ENCODE measurements around the gene ABCF3.

DNA sequence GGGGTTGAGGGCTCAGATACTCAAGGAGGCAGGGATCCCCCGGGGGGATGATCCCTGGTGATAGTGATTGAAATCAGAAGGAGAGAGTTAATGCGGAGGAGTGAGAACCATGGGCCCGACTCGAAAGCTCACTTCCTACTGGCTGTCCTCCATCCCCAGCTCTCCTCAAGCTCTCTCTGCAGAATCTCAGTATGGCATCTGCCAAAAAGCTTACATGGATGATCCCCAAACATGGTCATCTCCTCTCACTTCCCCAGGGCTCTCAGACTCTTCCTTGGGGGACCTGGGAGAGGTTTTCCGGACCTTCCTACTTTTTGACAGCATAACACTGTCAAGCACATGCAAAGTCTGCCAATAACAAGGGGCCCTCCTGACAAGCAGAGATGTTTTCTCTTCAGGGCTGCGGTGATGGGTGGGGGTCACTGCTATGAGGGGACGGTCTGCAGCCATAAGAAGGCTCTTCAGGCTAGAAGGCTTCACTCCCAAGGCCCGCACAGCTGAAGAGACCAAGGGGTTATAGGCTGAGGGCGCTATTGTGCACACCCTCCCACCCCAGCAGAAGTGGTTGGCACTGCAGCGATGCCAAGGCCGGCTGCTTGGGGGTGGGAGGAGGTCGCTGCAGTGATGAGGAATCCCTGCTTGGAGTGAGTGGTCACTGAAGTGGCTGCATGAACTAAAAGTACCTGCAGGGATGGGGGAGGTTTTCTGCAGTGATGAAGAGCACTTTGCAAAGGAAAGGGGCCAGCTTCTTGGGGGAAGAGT is 42.6 kb downstream of the ABCF3 start:
- TF ChIP-seq, protein P1, sequence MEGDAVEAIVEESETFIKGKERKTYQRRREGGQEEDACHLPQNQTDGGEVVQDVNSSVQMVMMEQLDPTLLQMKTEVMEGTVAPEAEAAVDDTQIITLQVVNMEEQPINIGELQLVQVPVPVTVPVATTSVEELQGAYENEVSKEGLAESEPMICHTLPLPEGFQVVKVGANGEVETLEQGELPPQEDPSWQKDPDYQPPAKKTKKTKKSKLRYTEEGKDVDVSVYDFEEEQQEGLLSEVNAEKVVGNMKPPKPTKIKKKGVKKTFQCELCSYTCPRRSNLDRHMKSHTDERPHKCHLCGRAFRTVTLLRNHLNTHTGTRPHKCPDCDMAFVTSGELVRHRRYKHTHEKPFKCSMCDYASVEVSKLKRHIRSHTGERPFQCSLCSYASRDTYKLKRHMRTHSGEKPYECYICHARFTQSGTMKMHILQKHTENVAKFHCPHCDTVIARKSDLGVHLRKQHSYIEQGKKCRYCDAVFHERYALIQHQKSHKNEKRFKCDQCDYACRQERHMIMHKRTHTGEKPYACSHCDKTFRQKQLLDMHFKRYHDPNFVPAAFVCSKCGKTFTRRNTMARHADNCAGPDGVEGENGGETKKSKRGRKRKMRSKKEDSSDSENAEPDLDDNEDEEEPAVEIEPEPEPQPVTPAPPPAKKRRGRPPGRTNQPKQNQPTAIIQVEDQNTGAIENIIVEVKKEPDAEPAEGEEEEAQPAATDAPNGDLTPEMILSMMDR (IDR thresholded peaks at IDR 0.05) = no peak
- no peak for TF ChIP-seq POLR2A (IDR thresholded peaks at IDR 0.05)
